Neural cell (in vitro differentiated cells): ENCODE measurements around the gene SETBP1. TPM values are rescaled to one million over a fixed set of nuclear protein-coding genes. Genes with fewer than 3 reads are reported as not detected.

Experiments
- H2AFZ ChIP-seq: fragments of 200-600, 300-800 bp; sonication (generic), shearing (Covaris generic); 2 replicates; pipeline ENCODE4 v1.6.0; 2014; ENCODE audit warnings: low read depth, mild to moderate bottlenecking, antibody characterized with exemption, low read length, moderate library complexity
- H3F3A ChIP-seq: fragments of 200-600 bp; shearing (Covaris generic); 2 replicates; pipeline ENCODE4 v1.6.1; 2016; ENCODE audit warnings: mild to moderate bottlenecking, moderate library complexity, mixed read lengths, antibody characterized with exemption, low read length; ENCODE audit not compliant: insufficient read depth, poor library complexity, severe bottlenecking
- H3K27ac ChIP-seq: fragments of 200-600, 300-800 bp; sonication (generic), shearing (Covaris generic); 2 replicates; pipeline ENCODE4 v1.5.1; 2014; ENCODE audit warnings: mild to moderate bottlenecking, low read length, moderate library complexity
- H3K27me3 ChIP-seq: fragments of 300-800, 200-600 bp; sonication (generic), shearing (Covaris generic); 2 replicates; pipeline ENCODE4 v1.6.0; 2014; ENCODE audit warnings: mild to moderate bottlenecking, low read depth, low read length, moderate library complexity; ENCODE audit not compliant: insufficient read depth
- H3K36me3 ChIP-seq: fragments of 300-800, 200-600 bp; sonication (generic), shearing (Covaris generic); 2 replicates; pipeline ENCODE4 v1.5.1; 2014; ENCODE audit warnings: mild to moderate bottlenecking, antibody characterized with exemption, low read length, moderate library complexity; ENCODE audit not compliant: insufficient read depth
- H3K4me2 ChIP-seq: fragments of 300-800, 200-600 bp; sonication (generic), shearing (Covaris generic); 2 replicates; pipeline ENCODE4 v1.6.0; 2014; ENCODE audit warnings: mild to moderate bottlenecking, low read length
- H3K4me3 ChIP-seq: fragments of 300-800, 200-600 bp; sonication (generic), shearing (Covaris generic); 2 replicates; pipeline ENCODE4 v1.5.1; 2014; ENCODE audit warnings: mild to moderate bottlenecking, low read length, moderate library complexity
- H3K79me2 ChIP-seq: fragments of 200-600 bp; shearing (Covaris generic); replicated peaks from 2 replicates; pipeline ENCODE4 v1.6.0; 2014; ENCODE audit warnings: mild to moderate bottlenecking, low read length, moderate library complexity; ENCODE audit not compliant: insufficient read depth
- H3K9ac ChIP-seq: fragments of 300-800, 200-600 bp; sonication (generic), shearing (Covaris generic); 2 replicates; pipeline ENCODE4 v1.6.1; 2016; ENCODE audit warnings: mild to moderate bottlenecking, low read length, mixed read lengths
- H3K9me2 ChIP-seq: fragments of 200-600 bp; shearing (Covaris generic); 2 replicates; pipeline ENCODE4 v1.6.1; 2016; ENCODE audit warnings: mild to moderate bottlenecking, low read length, mixed read lengths; ENCODE audit not compliant: insufficient read depth
- H3K9me3 ChIP-seq: fragments of 200-600, 300-800 bp; sonication (generic), shearing (Covaris generic); 2 replicates; pipeline ENCODE4 v1.6.1; 2016; ENCODE audit warnings: mild to moderate bottlenecking, mixed run types, low read length, moderate library complexity, mixed read lengths
- H4K20me1 ChIP-seq: fragments of 200-600 bp; shearing (Covaris generic); 2 replicates; pipeline ENCODE4 v1.6.1; 2016; ENCODE audit warnings: mild to moderate bottlenecking, mixed run types; ENCODE audit not compliant: insufficient read depth
- CTCF ChIP-seq: fragments of 450-650 bp; IDR thresholded peaks from 2 replicates; pipeline ENCODE4 v1.5.1; 2014; ENCODE audit warnings: antibody characterized with exemption, mild to moderate bottlenecking, moderate library complexity; ENCODE audit not compliant: poor library complexity, severe bottlenecking
- EP300 ChIP-seq: fragments of 450-650 bp; conservative IDR thresholded peaks from 2 replicates; pipeline ENCODE4 v1.6.1; 2014; ENCODE audit warnings: antibody characterized with exemption, mild to moderate bottlenecking, moderate library complexity; ENCODE audit not compliant: poor library complexity, severe bottlenecking
- EZH2 ChIP-seq: fragments of 200-600, 300-800 bp; shearing (Covaris generic), sonication (generic); IDR thresholded peaks from 2 replicates; pipeline ENCODE4 v1.6.1; 2014; ENCODE audit warnings: antibody characterized with exemption, low read length, borderline replicate concordance, mild to moderate bottlenecking; ENCODE audit not compliant: insufficient read depth, poor library complexity, severe bottlenecking
- MXI1 ChIP-seq: fragments of 450-650 bp; conservative IDR thresholded peaks from 2 replicates; pipeline ENCODE4 v1.6.1; 2014; ENCODE audit warnings: antibody characterized with exemption, mild to moderate bottlenecking; ENCODE audit not compliant: poor library complexity, severe bottlenecking
- POLR2AphosphoS5 ChIP-seq: IDR thresholded peaks from 2 replicates; pipeline ENCODE4 v1.6.1; 2012
- RAD21 ChIP-seq: fragments of 450-650 bp; conservative IDR thresholded peaks from 2 replicates; pipeline ENCODE4 v1.6.1; 2014; ENCODE audit warnings: antibody characterized with exemption, mild to moderate bottlenecking, moderate library complexity
- REST ChIP-seq: IDR thresholded peaks from 2 replicates; pipeline ENCODE4 v1.6.1; 2012; ENCODE audit warnings: borderline replicate concordance
- SMC3 ChIP-seq: fragments of 450-650 bp; conservative IDR thresholded peaks from 2 replicates; pipeline ENCODE4 v1.6.1; 2014; ENCODE audit warnings: antibody characterized with exemption, mild to moderate bottlenecking, moderate library complexity; ENCODE audit not compliant: poor library complexity
- TAF1 ChIP-seq: IDR thresholded peaks from 2 replicates; pipeline ENCODE4 v1.6.1; 2012; ENCODE audit warnings: low read depth
- polyA plus RNA-seq: library from polyadenylated mRNA; depleted of rRNA; stranded (reverse); fragments of >200 nt; gene quantifications from 2 replicates; pipeline ENCODE4 v1.2.3, GENCODE V29; 2014

SETBP1 gene
- polyA plus RNA-seq, 1 donor from 2014 or later = 13.7 TPM

- H3K9me3 ChIP-seq = no peaks in the 10 kb centered on the region
- no peak overlapping the region for H3K27ac ChIP-seq
- no peak overlapping the region for H2AFZ ChIP-seq
- no peak overlapping the region for H3K4me3 ChIP-seq
- H3K4me2 ChIP-seq = no peak overlapping the region
- no peak overlapping the region for H3K9ac ChIP-seq
- no peaks in the 10 kb centered on the region for H3F3A ChIP-seq
- TF ChIP-seq EP300 (no peak), MXI1 (no peak), CTCF (no peak), REST (no peak), EZH2 (no peak), POLR2AphosphoS5 (no peak), RAD21 (no peak), SMC3 (no peak), TAF1 (no peak)
- no peaks in the 10 kb centered on the region for H3K36me3 ChIP-seq
- H3K9me2 ChIP-seq = no peaks in the 10 kb centered on the region
- no peaks in the 10 kb centered on the region for H3K79me2 ChIP-seq
- H3K27me3 ChIP-seq = no peaks in the 10 kb centered on the region
- H4K20me1 ChIP-seq = no peaks in the 10 kb centered on the region
Observed at GRCh38 chr18:44651478-44651877, 29.2 kb upstream of the SETBP1 start.

GRCh38 chr18:44651918-44652572 is 28.6 kb upstream of the SETBP1 start:
- H3F3A ChIP-seq = no peaks in the 10 kb centered on the region
- no peak overlapping the region for H2AFZ ChIP-seq
- no peaks in the 10 kb centered on the region for H3K79me2 ChIP-seq
- H4K20me1 ChIP-seq = no peaks in the 10 kb centered on the region
- H3K9me2 ChIP-seq = no peaks in the 10 kb centered on the region
- H3K4me3 ChIP-seq = no peak overlapping the region
- TF ChIP-seq POLR2AphosphoS5 = no peak
- no peak for TF ChIP-seq RAD21
- no peak for TF ChIP-seq TAF1
- no peak for TF ChIP-seq EP300
- no peak for TF ChIP-seq REST
- TF ChIP-seq SMC3 = no peak
- H3K27me3 ChIP-seq = no peaks in the 10 kb centered on the region
- H3K4me2 ChIP-seq = no peak overlapping the region
- no peak overlapping the region for H3K27ac ChIP-seq
- H3K36me3 ChIP-seq = no peaks in the 10 kb centered on the region
- H3K9ac ChIP-seq = no peak overlapping the region
- H3K9me3 ChIP-seq = no peaks in the 10 kb centered on the region
